ENCODE data around the gene KLF16.

Gene KLF16

DNA sequence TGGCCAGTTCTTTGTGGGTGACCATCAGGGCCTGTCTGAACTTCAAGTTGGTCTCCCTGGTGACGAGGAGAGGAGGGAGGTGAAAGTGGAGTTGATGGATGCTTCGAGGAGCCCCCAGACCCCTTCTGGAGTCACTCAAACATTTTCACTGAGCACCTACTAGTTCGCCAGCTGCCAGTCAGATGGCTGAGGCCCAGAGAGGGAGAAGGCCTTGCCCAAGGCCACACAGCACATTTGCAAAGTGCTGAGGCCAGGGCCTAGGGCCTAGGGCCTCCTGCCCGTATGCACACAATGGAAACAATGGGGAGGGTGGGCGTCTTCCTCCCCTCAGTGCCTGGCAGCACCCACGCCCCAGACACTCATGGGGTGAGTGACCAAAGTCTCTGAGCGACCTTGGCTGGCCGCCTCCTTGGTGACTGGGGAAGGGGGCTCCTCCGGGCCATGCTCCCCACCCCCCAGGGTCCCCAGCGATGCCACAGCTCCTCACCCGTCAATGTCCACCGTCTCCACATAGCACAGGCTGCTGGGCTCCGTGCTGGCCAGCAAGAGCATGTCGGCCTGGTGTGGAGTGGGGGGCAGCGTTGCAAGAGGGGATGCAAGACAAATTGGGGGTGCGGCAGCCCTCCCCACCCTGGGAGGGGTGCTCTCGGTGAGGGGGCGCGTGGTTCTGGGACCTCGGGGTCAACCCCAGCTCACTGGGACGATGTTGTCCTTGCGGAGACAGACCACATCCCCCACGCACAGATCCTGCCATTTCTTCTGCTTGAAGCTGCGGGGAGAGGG, 57.8 kb downstream of the KLF16 start:
- DNase-seq, result no peak

DNA sequence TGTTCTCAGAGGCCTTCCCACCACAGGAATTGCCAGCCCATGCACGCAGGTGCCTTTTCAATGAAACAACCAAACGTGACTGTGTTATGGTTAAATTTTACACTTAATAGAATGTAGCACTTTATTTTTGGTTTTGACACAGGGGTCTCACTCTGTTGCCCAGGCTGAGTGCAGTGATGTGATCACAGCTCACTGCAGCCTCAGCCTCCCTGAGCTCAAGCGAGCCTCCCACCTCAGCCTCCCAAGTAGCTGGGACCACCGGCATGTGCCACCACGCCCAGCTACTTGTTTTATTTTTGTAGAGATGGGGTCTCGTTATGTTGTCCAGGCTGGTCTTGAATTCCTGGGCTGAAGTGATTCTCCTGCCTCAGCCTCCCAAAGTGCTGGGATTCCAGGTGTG, 58.5 kb downstream of the KLF16 start:
- no peak for DNase-seq

All from SHP77 treated with DMSO at 0.1 percent for 48 hours (cell line).